Naive thymus-derived CD4-positive, alpha-beta T cell (primary cell): ENCODE results near the gene FOXN3. TPM values are rescaled to one million over a fixed set of nuclear protein-coding genes. Genes with fewer than 3 reads are reported as not detected.
A peak's percentile ranks its signal among the peaks of the same experiment; 100 is the strongest.

Source experiments
- ATAC-seq: fragments of 150-1000 bp; cut with Tn5 transposase; 2 replicates; pipeline ENCODE4 v1.10.0; 2021; ENCODE audit warnings: mild to moderate bottlenecking, moderate library complexity
- CTCF ChIA-PET: fragments of 350-600 bp; sonication (Branson Sonifier 250); formaldehyde crosslinking; loops from one replicate; lab custom pipeline; 2021; ENCODE audit warnings: antibody characterized with exemption; lab: Charles Lee
- POLR2A ChIA-PET: fragments of 350-600 bp; sonication (Branson Sonifier 250); formaldehyde crosslinking; loops from one replicate; lab custom pipeline; 2021; ENCODE audit warnings: antibody characterized with exemption, inconsistent platforms; lab: Charles Lee
- DNase-seq, 9 donors: peaks; one replicate each; pipeline versions ENCODE4 v3.0.0 to v3.0.0-alpha.2; 2020 to 2022; ENCODE audit warnings: mixed read lengths in 1 of 9
- H3K27ac ChIP-seq: one replicate; pipeline ENCODE4 v1.7.0; 2013; ENCODE audit warnings: mild to moderate bottlenecking, low read depth, low read length, moderate library complexity
- H3K27me3 ChIP-seq, 2 donors: one replicate each; pipeline ENCODE4 v1.7.0; 2013; ENCODE audit warnings: low read length in 2 of 2, mild to moderate bottlenecking in 2 of 2, moderate library complexity in 2 of 2; ENCODE audit not compliant: control insufficient read depth in 2 of 2, insufficient read depth in 2 of 2
- H3K36me3 ChIP-seq, 3 experiments: 1 replicate in 2 of 3; 2 replicates in 1 of 3; pipeline ENCODE4 v1.7.0; 2013; ENCODE audit warnings: low read length in 3 of 3, mild to moderate bottlenecking in 3 of 3, moderate library complexity in 1 of 3; ENCODE audit not compliant: insufficient read depth in 3 of 3, control insufficient read depth in 2 of 3
- H3K4me1 ChIP-seq, 2 donors: one replicate each; pipeline ENCODE4 v1.7.0; 2013; ENCODE audit warnings: low read length in 2 of 2, mild to moderate bottlenecking in 2 of 2, moderate library complexity in 1 of 2; ENCODE audit not compliant: control insufficient read depth in 2 of 2, insufficient read depth in 2 of 2
- H3K4me3 ChIP-seq: 2 replicates; pipeline ENCODE4 v1.7.0; 2013; ENCODE audit warnings: mild to moderate bottlenecking, low read length
- H3K9me3 ChIP-seq, 3 experiments: 1 replicate in 2 of 3; 2 replicates in 1 of 3; pipeline ENCODE4 v1.7.0; 2013; ENCODE audit warnings: low read length in 3 of 3; ENCODE audit not compliant: control insufficient read depth in 2 of 3
- H3K27ac Mint-ChIP-seq, 9 donors: one replicate each; pipeline ENCODE4 v1.8.0; 2020 to 2022; ENCODE audit warnings: mixed read lengths in 9 of 9, mild to moderate bottlenecking in 8 of 9, moderate library complexity in 5 of 9, inconsistent platforms in 2 of 9
- H3K27me3 Mint-ChIP-seq, 5 donors: one replicate each; pipeline ENCODE4 v1.8.0; 2021 to 2022; ENCODE audit warnings: mixed read lengths in 5 of 5, mild to moderate bottlenecking in 1 of 5
- H3K36me3 Mint-ChIP-seq, 5 donors: one replicate each; pipeline ENCODE4 v1.8.0; 2020 to 2022; ENCODE audit warnings: mixed read lengths in 5 of 5, mild to moderate bottlenecking in 3 of 5, inconsistent platforms in 1 of 5
- H3K4me1 Mint-ChIP-seq, 7 donors: one replicate each; pipeline ENCODE4 v1.8.0; 2020 to 2022; ENCODE audit warnings: mixed read lengths in 7 of 7, mild to moderate bottlenecking in 3 of 7, inconsistent platforms in 1 of 7
- H3K4me3 Mint-ChIP-seq, 10 donors: one replicate each; pipeline ENCODE4 v1.8.0; 2020 to 2022; ENCODE audit warnings: mild to moderate bottlenecking in 10 of 10, mixed read lengths in 10 of 10, moderate library complexity in 6 of 10, inconsistent platforms in 2 of 10
- H3K9me3 Mint-ChIP-seq, 11 donors: one replicate each; pipeline ENCODE4 v1.8.0; 2020 to 2022; ENCODE audit warnings: mixed read lengths in 11 of 11, mild to moderate bottlenecking in 4 of 11, inconsistent platforms in 1 of 11, moderate library complexity in 1 of 11
- intact Hi-C, 2 donors: fragments of 100-400 bp; cut with micrococcal nuclease; formaldehyde crosslinking; loops; one replicate each; pipeline ENCODE4 v1.15.1; 2023
- polyA plus RNA-seq, 2 donors: library from polyadenylated mRNA; unstranded; fragments of 300-500 nt; fragmentation: Illumina TruSeq; gene quantifications; one replicate each; pipeline ENCODE4 v1.2.3, GENCODE V29; 2021
- total RNA-seq, 6 experiments: library from RNA in 5 of 6; stranded (reverse) in 5 of 6; gene quantifications; 1 replicate in 5 of 6; 2 replicates in 1 of 6; pipeline ENCODE4 v1.2.3 and lab custom pipeline; 2021 to 2026

FOXN3 gene
- total and polyA plus RNA-seq, 7 experiments from 2014 or later = 103 to 192 (median 149) TPM

DNA sequence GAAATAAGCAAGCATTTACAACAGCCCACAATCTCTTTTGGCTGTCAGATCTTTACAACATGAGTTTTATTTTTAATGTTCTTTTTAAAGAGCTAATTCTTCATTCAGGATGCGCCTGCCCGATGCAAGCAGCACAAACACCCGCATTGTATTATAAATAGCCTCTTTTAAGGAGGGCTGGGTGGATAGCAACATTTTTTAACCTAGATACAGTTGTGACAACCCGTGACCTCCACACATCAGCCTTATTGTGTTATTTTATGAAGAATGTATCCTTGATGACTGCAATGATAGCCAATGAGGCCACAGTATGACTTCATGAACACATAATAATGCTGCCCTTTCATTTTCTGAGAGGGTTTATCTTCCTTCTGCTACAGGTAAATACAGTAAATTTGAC is 173.7 kb downstream of the FOXN3 start:
- no peaks in the 10 kb centered on the region for H3K9me3 Mint-ChIP-seq
- intact Hi-C loops = loop anchor here in 1 of 2 donors (5.0 kb wide), 1 partner anchor 174 kb away; the partner anchor contains the start of gene FOXN3
- no peak overlapping the region for H3K27ac ChIP-seq
- peaks cover 0 to 5% of the 10 kb centered on the region in 2 donors for H3K4me1 ChIP-seq
- no peaks in the 10 kb centered on the region for H3K9me3 ChIP-seq
- H3K36me3 ChIP-seq = no peaks in the 10 kb centered on the region
- ATAC-seq = no peak
- no peak for DNase-seq
- no peaks in the 10 kb centered on the region for H3K27me3 ChIP-seq
- H3K4me3 ChIP-seq = no peak overlapping the region
- CTCF ChIA-PET = interaction anchor here (1.1 kb wide), 1 partner anchor 26 kb away, joined by 5 read pairs; no protein-coding TSS in a partner anchor
- H3K27me3 Mint-ChIP-seq = no peaks in the 10 kb centered on the region
- peaks cover 42 to 88% (median 82%) of the 10 kb centered on the region in 7 donors for H3K4me1 Mint-ChIP-seq
- H3K27ac Mint-ChIP-seq = peak overlapping the region in 2 of 9 donors; percentile 26 to 43
- H3K4me3 Mint-ChIP-seq = no peak overlapping the region
- POLR2A ChIA-PET = no interaction called here
- peaks cover 2 to 19% (median 6%) of the 10 kb centered on the region in 5 donors for H3K36me3 Mint-ChIP-seq

GRCh38 chr14:89242652-89243279 is 174.3 kb downstream of the FOXN3 start:
- ATAC-seq (no peak), DNase-seq (no peak)
- no peaks in the 10 kb centered on the region for H3K9me3 ChIP-seq
- H3K27me3 ChIP-seq = no peaks in the 10 kb centered on the region
- no peak overlapping the region for H3K27ac ChIP-seq
- ChIA-PET POLR2A (no interaction called here), CTCF (no interaction called here)
- Mint-ChIP-seq H3K36me3 (peaks cover 3 to 21% (median 7%) of the 10 kb centered on the region in 5 donors), H3K4me3 (no peak overlapping the region), H3K27ac (peak overlapping the region in 1 of 9 donors; percentile 73), H3K27me3 (no peaks in the 10 kb centered on the region), H3K9me3 (no peaks in the 10 kb centered on the region), H3K4me1 (peaks cover 42 to 88% (median 78%) of the 10 kb centered on the region in 7 donors)
- H3K36me3 ChIP-seq = no peaks in the 10 kb centered on the region
- intact Hi-C loops = loop anchor here in 1 of 2 donors (5.0 kb wide), 1 partner anchor 175 kb away; the partner anchor contains the start of gene FOXN3
- peaks cover 0 to 5% of the 10 kb centered on the region in 2 donors for H3K4me1 ChIP-seq
- no peak overlapping the region for H3K4me3 ChIP-seq

- H3K36me3 ChIP-seq = no peaks in the 10 kb centered on the region
- intact Hi-C loops = loop anchor here in 1 of 2 donors (5.0 kb wide), 1 partner anchor 175 kb away; the partner anchor contains the start of gene FOXN3
- ATAC-seq = no peak
- Mint-ChIP-seq H3K27me3 (no peaks in the 10 kb centered on the region), H3K4me3 (no peak overlapping the region), H3K4me1 (peaks cover 45 to 86% (median 74%) of the 10 kb centered on the region in 7 donors), H3K36me3 (peaks cover 3 to 24% (median 11%) of the 10 kb centered on the region in 5 donors), H3K27ac (peak overlapping the region in 3 of 9 donors; percentile 30 to 73 (median 62)), H3K9me3 (no peaks in the 10 kb centered on the region)
- ChIA-PET CTCF (no interaction called here), POLR2A (no interaction called here)
- H3K27ac ChIP-seq = no peak overlapping the region
- H3K4me1 ChIP-seq = peaks cover 0 to 5% of the 10 kb centered on the region in 2 donors
- no peaks in the 10 kb centered on the region for H3K9me3 ChIP-seq
- no peak for DNase-seq
- no peaks in the 10 kb centered on the region for H3K27me3 ChIP-seq
- H3K4me3 ChIP-seq = no peak overlapping the region
These were observed 174.9 kb downstream of the FOXN3 start for GRCh38 chr14:89241934-89242651.

DNA sequence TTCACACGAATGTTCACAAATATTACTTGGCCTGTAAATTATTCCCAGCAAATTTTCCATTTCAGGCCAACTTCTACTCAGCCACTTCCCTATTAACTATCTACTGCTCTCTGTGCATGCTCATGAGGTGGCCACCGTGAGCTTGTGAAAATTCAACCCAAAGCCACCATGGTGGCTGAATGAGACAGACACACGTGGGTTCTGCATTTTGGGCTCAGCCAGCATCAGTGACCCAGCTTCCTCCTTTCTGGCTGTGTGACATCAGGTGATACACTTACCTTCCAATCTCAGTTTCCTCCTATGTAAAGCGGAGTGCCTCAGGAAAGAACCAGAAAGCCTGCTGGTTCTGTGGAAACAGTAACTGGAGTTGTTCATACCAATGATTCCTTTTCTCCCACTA is 175.8 kb downstream of the FOXN3 start:
- peak overlapping the region in 5 of 9 donors; percentile 34 to 74 (median 67) for H3K27ac Mint-ChIP-seq
- peaks cover 42 to 87% (median 74%) of the 10 kb centered on the region in 7 donors for H3K4me1 Mint-ChIP-seq
- H3K36me3 Mint-ChIP-seq = peaks cover 3 to 25% (median 17%) of the 10 kb centered on the region in 5 donors
- intact Hi-C loops = loop anchor here in 1 of 2 donors (5.0 kb wide), 1 partner anchor 176 kb away; the partner anchor contains the start of gene FOXN3
- DNase-seq (no peak), ATAC-seq (peak; percentile 32)
- H3K9me3 ChIP-seq = no peaks in the 10 kb centered on the region
- no peaks in the 10 kb centered on the region for H3K27me3 Mint-ChIP-seq
- H3K4me3 ChIP-seq = no peak overlapping the region
- H3K4me3 Mint-ChIP-seq = peak overlapping the region in 6 of 10 donors; percentile 7 to 64 (median 36)
- H3K27ac ChIP-seq = no peak overlapping the region
- peaks cover 0 to 5% of the 10 kb centered on the region in 2 donors for H3K4me1 ChIP-seq
- no peaks in the 10 kb centered on the region for H3K36me3 ChIP-seq
- peaks cover 0 to 4% (median 0%) of the 10 kb centered on the region in 11 donors for H3K9me3 Mint-ChIP-seq
- CTCF ChIA-PET = interaction anchor here (0.6 kb wide), 1 partner anchor 229 kb away, joined by 4 read pairs; no protein-coding TSS in a partner anchor
- H3K27me3 ChIP-seq = no peaks in the 10 kb centered on the region
- POLR2A ChIA-PET = no interaction called here

DNA sequence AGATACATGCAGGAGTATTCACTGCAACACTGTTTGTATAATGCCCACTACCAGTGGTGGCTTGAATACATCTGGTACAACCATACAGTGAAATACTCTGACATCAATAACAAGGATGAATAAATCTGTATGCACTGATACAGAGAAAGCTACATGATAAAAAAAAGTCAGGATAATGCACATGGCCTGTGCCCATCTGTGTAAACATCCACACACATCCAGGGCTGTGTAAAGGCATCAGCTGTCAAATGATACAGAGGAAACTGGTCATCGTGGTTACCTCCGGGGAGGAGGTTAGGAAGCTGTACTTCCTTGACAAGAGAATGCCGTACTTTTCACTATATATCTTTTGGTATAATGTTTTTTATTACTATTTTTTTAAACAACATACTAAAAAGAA is 176.6 kb downstream of the FOXN3 start:
- H3K4me3 Mint-ChIP-seq = peak overlapping the region in 1 of 10 donors; percentile 32

GRCh38 chr14:89239023-89239422 is 178.0 kb downstream of the FOXN3 start:
- Mint-ChIP-seq H3K9me3 (peaks cover 0 to 4% (median 0%) of the 10 kb centered on the region in 11 donors), H3K27me3 (no peaks in the 10 kb centered on the region), H3K27ac (no peak overlapping the region), H3K4me1 (peaks cover 41 to 88% (median 71%) of the 10 kb centered on the region in 7 donors), H3K4me3 (peak overlapping the region in 1 of 10 donors; percentile 25), H3K36me3 (peaks cover 0 to 40% (median 28%) of the 10 kb centered on the region in 5 donors)
- no peak overlapping the region for H3K27ac ChIP-seq
- ATAC-seq (no peak), DNase-seq (no peak)
- no peaks in the 10 kb centered on the region for H3K27me3 ChIP-seq
- H3K4me3 ChIP-seq = no peak overlapping the region
- intact Hi-C loops = no loop called here
- POLR2A ChIA-PET = no interaction called here
- H3K36me3 ChIP-seq = no peaks in the 10 kb centered on the region
- peaks cover 0 to 3% (median 0%) of the 10 kb centered on the region in 3 experiments for H3K9me3 ChIP-seq
- no peaks in the 10 kb centered on the region for H3K4me1 ChIP-seq
- CTCF ChIA-PET = no interaction called here

More for the DNA sequence above, 176.6 kb downstream of the FOXN3 start:
- peak; percentile 54 for ATAC-seq
- H3K9me3 Mint-ChIP-seq = peaks cover 0 to 4% (median 0%) of the 10 kb centered on the region in 11 donors
- H3K36me3 ChIP-seq = no peaks in the 10 kb centered on the region
- H3K27ac ChIP-seq = no peak overlapping the region
- no peaks in the 10 kb centered on the region for H3K27me3 Mint-ChIP-seq
- H3K27me3 ChIP-seq = no peaks in the 10 kb centered on the region
- H3K4me1 ChIP-seq = peaks cover 0 to 5% of the 10 kb centered on the region in 2 donors
- peaks cover 0 to 3% (median 0%) of the 10 kb centered on the region in 3 experiments for H3K9me3 ChIP-seq
- H3K4me3 ChIP-seq = no peak overlapping the region
- intact Hi-C loops = loop anchor here in 1 of 2 donors (5.0 kb wide), 1 partner anchor 177 kb away; the partner anchor contains the start of gene FOXN3
- CTCF ChIA-PET = interaction anchor here (0.6 kb wide), 1 partner anchor 228 kb away, joined by 4 read pairs; no protein-coding TSS in a partner anchor
- peak overlapping the region in 6 of 9 donors; percentile 8 to 74 (median 52) for H3K27ac Mint-ChIP-seq
- POLR2A ChIA-PET = no interaction called here
- DNase-seq = peak in 1 of 9 donors; percentile 19
- peaks cover 3 to 29% (median 23%) of the 10 kb centered on the region in 5 donors for H3K36me3 Mint-ChIP-seq
- peaks cover 42 to 89% (median 74%) of the 10 kb centered on the region in 7 donors for H3K4me1 Mint-ChIP-seq
